T-helper 1 cell treated with Interleukin-12 subunit alpha and Interleukin-12 subunit beta and Interleukin-4 antibody, amounts not matched to agents 30 ng/mL and 1 ng/mL, for 36 hours (primary cell): ENCODE data around the gene DMKN. TPM values are rescaled to one million over a fixed set of nuclear protein-coding genes. Genes with fewer than 3 reads are reported as not detected.

Experiments
- intact Hi-C: fragments of 100-400 bp; cut with micrococcal nuclease; formaldehyde crosslinking; loops from one replicate; pipeline ENCODE4 v1.15.1; 2024
- total RNA-seq: library from RNA; stranded (reverse); gene quantifications from 2 replicates; pipeline ENCODE4 v1.2.3, GENCODE V29; 2022

Gene DMKN
- total RNA-seq, 1 donor from 2014 or later: not detected

GRCh38 chr19:35528218-35529038 lies 15.0 kb upstream of the DMKN start, which contains the start of gene SBSN:
TSS of gene SBSN (minus strand) at chr19:35528311. CDS start at chr19:35528281, 30 bp downstream.
- intact Hi-C loops: no loop called here

DNA sequence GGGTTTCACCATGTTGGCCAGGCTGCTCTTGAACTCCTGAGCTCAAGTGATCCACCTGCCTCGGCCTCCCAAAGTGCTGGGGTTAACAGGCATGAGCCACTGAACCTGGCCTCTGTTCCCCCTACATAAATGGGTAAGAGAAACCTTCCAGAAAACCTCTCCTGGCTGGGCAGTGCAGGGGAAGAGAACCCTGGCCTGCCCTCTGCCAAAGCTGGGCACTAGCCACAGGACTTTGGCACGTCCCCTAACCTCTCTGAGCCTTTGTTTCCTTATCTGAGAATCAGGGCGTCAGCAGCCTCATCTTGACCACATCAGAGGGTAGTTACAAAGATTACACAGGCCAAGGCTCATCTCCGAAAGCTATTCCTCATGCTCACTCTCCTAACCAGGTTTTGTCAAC lies 12.4 kb upstream of the DMKN start:
- intact Hi-C loops: no loop called here

DNA sequence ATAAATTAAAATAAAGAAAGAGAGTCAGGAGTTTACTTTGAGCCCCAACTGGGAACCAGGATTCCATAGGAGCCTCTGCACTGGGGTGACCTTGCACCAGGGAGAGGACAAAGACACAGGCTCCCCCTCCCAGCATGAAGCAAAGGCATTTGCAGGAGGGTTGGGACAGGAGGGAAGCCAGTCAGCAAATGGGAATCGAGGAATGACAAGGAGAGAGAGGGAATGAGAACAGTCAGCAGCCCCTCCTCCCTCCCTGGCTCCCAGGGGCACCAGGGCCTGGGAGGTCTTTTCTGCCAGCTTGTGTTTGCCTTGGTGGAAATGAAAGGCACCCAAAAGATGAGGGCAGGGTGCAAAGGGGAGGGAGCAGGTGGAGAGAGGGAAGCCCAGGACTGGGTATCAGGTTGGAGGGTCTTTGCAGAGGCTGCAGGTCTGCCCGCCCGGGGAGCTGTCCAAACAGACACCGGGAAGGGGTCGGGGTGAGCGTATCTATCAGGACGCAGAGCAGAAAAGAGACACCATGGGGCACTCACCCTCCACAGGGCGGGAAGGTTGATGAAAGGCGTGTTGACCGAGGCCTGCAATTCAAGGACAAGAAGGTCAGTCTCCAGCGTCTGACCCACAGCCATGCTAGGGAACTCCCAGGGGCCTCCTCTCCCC lies 10.9 kb upstream of the DMKN start:
- intact Hi-C loops: no loop called here

DNA sequence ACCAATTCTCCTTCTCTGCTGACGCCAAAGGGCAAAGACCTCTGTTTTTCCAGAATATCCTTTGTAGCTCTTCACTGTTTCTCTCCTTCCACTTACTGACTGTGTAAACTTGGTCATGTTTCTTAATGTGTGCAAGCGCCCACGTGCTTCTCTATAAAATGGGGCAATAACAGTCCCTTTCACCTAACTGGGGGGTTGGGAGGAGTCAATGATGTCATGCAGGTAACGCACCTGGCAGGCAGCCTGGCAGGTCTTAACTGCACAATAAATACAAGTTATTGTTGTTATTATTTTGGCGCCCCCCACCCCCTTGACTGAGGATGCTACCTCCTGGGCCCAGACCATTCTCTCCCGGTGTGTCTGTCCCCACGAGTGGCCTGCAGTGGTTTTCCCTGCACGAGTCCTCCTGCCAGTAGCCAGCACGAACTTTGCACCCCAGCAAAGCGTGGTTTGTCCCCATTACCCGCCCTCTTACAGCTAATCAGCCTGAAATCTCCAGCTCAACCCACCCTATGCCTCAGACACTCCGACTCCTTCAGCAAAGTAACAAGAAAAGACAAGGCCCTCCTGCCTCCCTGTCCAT lies 9.4 kb upstream of the DMKN start:
- intact Hi-C loops: no loop called here

GRCh38 chr19:35521124-35521743 lies 7.8 kb upstream of the DMKN start:
- intact Hi-C loops: no loop called here

GRCh38 chr19:35519291-35519690 lies 5.8 kb upstream of the DMKN start:
- intact Hi-C loops: no loop called here

DNA sequence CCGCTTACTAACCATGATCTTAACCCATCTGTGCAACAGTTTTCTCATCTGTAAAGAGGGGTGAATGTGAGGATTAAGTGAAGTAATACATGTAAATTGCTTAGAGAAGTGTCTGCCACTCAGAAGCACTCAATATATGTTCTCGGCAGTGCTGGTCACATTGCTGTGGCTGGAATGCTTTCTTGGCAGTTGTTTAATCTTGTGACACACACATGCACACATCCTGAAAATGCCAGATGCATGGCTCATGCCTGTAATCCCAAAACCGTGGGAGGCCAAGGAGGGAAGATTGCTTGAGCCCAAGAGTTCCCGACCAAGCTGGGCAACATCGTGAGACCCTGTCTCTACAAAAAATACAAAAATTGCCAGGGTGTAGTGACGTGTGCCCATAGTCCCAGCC lies 4.9 kb upstream of the DMKN start:
- intact Hi-C loops: no loop called here

DNA sequence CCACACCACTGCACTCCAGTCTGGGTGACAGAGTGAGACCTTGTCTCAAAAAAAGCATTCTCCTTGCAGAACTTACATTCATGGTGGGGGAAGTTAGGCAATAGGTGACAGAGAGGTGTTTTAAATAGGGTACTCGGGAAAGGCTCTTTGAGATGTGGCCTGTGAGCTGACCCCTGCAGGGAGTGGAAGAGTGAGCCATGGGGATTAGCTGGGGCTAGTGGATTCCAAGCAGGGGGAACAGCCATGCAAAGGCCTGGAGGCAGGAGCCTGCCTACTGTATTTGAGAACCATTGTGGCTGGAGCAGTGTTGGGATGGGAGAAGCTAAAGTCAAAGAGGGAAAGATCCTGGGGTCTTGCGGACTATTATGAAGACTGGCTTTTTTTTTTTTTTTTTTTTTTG lies 3.9 kb upstream of the DMKN start:
- intact Hi-C loops: no loop called here

DNA sequence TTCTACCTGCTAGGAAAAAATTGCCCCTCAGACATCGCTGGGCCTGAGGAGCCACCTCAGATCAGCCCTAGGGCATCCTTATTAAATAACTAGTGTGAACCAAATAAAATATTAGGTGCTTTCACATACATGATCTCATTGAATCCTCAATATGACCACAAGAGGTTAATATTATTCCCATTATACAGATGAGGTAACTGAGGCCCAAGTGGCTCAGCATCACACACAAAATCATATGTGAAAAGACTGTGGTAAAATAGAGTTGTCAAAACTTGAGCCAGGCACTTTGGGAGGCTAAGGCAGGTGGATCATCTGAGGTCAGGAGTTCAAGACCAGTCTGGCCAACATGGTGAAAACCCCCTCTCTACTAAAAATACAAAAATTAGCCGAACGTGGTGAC lies 2.9 kb upstream of the DMKN start:
- intact Hi-C loops: no loop called here

DNA sequence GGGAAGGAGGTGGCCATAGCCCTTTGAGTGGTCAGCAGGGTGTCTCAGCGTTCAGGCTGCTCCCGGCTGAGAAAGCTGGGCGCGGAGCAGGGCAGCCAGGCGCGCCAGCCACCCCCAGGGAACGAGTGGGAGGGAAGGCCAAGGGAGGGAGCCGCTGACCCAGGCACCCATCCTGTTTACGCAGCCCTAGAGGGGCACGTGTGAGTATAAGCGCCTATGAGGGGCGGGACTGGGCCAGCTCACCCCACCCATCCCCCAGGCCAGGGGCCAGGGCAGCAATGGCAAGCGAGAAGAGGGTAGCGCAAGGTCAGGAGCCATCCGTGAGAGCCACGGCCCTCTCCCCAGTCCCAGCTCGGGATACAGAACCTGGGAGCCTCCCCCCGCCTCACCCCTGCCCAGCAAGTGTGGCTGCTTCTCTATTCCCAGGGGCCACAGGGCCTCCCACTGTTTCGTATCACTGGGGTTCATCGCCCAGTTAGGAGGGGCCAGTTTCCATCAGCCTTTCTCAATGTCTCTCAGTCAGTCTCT lies 897 bp upstream of the DMKN start:
- intact Hi-C loops: no loop called here

DNA sequence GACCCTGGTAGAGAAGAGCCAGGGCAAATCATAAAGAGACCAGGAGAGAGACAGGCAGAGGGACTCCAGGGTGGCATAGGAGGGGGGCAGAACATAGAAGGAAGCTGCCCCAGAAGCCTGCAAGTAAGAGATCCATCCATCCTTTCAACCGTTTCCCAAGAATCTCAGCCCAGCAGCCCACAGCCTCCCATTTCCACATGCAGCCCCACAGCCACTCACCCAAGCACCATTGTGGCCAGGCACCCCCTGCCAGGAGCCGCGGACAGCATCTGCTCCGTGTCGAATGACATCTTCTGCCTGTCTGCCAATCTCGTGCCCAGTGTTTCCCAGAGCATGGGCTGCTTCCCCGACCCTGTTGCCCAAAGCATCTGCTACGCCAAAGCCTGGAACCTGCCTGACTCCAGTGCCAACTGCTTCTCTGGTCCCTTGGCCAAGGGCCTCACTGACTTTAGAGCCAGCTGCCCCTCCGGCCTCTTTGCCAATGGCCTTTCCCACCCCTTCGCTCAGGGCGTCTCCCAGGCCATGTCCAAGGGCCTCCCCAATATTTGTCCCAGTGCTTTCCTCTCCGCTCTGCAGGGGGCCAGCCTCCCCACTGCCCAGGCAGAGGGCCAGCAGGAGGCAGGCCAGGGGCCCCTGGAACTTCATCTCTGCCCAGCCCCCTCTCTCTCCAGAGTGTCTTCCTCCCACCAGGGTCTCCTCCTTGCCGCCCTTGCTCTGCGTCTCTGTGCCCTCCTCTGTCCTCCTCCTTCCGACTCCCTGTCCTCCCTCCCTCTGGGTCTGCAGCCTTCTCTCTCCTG lies 420 bp downstream of the DMKN start:
- intact Hi-C loops: loop anchor here (2.0 kb wide), 1 partner anchor 32 kb away; the partner anchor contains the start of gene TMEM147

DNA sequence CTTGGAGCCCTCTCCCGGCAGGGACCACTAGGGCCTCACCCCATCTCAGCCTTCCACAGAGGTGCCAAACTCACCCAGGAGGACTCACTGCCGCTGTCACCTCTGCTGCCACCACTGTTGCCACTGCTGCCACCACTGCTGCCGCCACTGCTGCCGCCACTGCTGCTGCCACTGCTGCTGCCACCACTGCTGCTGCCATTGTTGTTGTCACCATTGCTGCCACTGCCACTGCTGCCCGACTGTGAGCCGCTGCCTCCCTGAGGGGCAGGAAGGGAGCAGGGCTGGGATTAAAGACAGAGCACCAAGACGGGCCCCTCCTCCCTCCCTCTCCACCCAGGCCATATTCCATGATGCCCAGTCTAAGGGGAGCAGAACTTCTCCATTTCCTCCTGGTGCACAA lies 2.1 kb downstream of the DMKN start:
- intact Hi-C loops: no loop called here

DNA sequence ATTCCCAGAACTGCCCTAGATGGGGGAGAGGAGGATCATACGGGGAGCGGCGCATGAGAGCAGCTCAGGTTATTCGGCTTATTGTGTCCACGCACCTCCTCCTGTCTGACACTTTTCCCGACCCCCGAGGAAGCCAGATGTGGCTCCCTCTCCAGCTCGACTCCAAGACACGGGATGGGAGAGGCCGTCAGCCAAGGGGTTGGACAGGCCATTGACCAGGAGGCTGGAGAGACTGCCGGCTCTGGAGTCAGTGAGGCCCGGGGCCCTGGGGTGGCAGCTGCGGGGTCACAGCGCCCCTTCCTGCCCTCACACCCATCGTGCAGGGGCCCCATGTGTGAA lies 2.9 kb downstream of the DMKN start:
- intact Hi-C loops: loop anchor here (1.0 kb wide), 1 partner anchor 82 kb away; no protein-coding TSS in a partner anchor

DNA sequence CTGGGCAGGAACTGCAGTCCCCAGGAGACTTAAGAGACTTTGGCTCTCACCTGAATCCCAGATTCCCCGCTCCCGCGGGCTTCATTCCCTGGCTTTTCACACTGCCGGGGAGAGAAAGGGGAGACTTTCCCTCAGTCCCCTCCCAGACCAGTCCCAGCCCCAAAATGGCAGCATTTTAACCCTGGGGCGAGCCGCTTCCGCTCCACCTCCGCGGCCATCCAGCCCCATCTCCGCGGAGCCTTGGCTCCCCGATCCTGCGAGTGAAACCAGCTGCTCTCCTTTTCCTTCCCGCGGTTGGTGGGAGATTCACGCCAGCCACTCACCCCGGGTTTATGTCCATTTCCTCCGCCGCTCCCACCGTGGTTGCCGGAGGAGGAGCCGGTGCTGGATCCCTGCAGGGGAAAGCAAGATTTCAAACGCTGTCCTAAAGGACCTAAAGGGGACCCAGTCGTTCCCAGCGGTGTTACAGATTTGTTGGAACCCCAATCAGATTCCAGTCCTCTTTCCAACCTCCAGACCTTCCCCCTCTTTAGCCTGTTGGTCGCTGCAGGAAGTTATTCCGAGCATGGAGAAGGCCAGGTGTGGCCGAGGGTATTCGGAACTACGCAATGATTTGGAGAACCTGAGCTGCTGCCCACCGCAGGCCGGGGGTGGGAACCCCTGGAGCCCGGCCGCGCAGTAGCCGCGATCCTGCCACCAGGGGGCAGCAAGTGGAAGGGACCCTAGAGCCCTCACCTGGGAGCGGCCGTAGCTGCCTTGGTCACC lies 3.4 kb downstream of the DMKN start:
- intact Hi-C loops: loop anchor here (1.0 kb wide), 1 partner anchor 82 kb away; no protein-coding TSS in a partner anchor

GRCh38 chr19:35509018-35509652 lies 4.3 kb downstream of the DMKN start:
- intact Hi-C loops: no loop called here

DNA sequence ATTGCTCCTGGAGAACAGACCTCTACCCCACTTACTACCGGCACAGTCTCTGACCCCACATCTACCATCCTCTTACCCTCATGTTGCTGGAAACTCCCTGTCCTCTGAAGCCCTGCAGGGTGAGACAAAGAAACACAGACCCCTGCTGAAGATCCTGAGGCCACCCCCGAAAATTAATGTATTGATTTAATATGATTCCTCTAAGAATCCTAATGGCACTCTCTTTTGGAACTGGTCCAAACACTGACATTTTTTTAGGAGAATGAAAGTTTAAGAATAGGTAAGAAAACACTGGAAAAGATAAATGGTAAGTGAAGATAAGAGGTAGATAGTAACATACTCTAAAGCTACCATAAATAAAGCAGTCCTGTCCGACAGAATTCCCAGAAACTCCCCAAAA lies 5.3 kb downstream of the DMKN start:
- intact Hi-C loops: no loop called here

DNA sequence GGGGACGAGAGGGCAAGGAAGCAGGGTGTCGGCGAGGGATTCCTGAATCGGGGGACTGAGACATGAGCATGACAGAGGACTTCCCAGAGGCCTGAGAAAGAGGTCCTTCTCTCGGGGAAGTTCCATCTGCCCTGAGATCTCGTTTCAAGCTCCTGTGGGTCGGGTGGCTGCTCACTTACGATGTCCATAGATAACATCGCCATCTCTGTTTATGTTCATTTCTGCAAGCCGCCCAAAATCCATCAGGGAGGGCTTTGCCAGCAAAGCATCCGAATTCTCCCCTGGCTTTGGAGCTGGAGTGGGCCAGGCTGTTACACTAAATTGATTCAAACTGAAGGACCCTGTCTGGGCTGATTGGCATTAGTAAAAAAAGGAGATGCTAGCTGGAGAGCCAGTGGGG lies 5.9 kb downstream of the DMKN start:
- intact Hi-C loops: no loop called here

- intact Hi-C loops: no loop called here
These were observed 7.4 kb downstream of the DMKN start for GRCh38 chr19:35506011-35506410.

DNA sequence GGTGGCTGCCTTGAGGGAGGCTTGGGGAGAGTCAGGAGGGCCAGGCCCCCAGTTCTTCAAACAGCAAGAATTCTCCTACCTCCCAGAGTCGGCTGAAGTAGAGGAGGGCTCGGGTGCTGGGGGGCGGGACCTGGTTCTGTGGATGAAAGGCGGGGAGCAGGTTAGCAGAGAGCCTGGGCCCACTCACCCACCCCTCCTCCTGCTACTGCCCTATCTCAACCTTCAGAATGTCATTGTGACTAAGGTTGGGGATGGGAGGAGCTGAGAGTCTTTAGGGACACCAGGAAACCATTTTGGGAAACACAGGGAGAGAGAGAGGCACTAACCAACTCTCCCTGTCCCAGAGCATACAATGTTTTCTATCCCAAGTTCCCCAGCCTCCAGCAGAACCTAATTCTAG lies 10.7 kb downstream of the DMKN start:
- intact Hi-C loops: no loop called here

- intact Hi-C loops: no loop called here
These were observed 11.8 kb downstream of the DMKN start for GRCh38 chr19:35501684-35502083.
